ENCODE measurements around the gene TSEN34.
"Not testable (repeated sequence)": the region's sequence is repeated elsewhere in the genome, so short reads cannot be mapped to it uniquely, and the experiment has no call there.

TSEN34 gene

DNA sequence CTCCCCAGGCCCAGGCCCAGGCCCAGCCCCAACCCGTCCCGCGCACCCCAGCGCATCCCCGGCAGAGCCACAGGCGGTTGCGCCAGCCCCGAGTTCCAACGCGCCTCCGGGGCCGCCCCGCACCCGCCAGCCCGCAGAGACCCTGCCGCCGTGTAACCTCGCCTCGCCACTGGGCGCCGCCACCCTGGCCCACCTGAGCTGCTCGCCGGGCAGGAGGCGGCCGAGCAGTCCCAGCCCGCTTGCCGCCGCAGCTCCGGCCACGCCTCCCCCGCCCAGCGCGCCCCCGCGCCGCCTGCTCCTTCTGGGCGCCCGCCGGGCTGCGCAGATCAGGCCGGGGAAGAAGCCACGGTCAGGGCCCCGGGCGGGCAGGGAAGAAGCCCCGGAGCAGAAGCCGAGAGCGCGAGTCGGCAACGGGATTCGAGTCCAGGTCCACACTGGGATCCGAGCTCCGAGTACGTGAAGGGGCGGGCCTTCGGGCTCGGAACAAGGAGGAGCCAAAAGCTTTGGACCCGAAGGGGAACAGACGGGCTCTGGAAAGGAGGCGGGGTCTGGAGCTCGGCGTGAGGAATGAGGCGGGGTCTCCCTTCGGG is 1.9 kb upstream of the TSEN34 start, which contains the start of gene MBOAT7:
Gene MBOAT7, minus strand, starts transcription at position 436 of the 590 bp plus-strand sequence. CDS start 1,072 bp downstream, outside the sequence.
- DNase-seq = no peak

- peak; percentile 100 for DNase-seq
Observed at GRCh38 chr19:54189735-54190502, 1.2 kb upstream of the TSEN34 start.

DNA sequence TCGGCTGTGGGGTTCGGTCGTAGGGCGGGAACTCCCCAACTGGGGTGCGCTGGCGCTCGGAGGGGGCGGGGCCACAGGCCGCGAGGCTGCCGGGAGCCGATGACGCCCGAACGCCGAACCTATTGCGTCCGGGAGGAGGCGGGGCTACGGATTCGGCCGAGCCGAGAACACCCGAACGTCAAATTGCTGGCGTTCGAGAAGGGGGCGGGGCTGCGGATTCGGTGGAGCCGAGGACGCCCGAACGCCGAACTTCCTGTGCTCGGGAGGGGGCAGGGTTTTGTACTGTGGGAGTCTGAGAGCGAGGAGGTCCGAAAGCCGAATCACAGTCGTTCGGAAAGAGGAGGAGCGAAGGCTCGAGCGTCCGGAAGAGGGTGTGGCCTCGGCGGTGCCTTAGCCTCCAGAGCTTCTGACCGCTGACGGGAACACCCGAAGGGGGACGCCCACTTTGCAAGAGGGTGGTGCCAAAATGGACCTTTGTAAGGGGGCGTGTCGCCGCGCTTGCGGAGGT is 551 bp upstream of the TSEN34 start:
- DNase-seq = peak; percentile 100

GRCh38 chr19:54191811-54192453 is 824 bp downstream of the TSEN34 start:
- DNase-seq = no peak

DNA sequence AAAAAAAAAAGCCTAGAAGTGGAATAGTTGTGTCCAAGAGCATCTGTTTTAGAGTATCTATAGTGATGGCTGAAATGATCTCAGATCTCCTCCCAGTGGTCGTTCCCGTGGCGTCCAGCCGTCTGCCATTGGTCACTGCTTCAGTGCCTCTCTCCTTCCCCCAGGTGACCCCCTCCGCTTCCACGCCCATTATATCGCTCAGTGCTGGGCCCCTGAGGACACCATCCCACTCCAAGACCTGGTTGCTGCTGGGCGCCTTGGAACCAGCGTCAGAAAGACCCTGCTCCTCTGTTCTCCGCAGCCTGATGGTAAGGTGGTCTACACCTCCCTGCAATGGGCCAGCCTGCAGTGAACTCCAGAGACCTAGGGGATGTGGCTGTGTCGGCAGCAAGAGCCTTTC is 1.9 kb downstream of the TSEN34 start:
- DNase-seq = no peak

DNA sequence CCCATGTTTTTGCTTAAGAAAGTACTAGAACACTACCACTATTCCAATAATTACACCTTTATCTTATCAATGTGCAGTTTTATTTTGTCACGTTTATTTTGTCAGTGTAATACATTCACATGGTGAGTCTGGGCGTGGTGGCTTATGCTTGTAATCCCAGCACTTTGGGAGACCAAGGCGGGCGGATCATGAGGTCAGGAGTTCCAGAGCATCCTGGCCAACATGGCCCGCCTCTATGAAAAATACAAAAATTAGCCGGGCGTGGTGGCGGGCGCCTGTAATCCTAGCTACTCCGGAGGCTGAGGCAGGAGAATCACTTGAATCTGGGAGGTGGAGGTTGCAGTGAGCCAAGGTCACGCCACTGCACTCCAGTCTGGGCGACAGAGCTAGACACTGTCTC is 3.4 kb downstream of the TSEN34 start:
- DNase-seq = not testable (repeated sequence)

DNA sequence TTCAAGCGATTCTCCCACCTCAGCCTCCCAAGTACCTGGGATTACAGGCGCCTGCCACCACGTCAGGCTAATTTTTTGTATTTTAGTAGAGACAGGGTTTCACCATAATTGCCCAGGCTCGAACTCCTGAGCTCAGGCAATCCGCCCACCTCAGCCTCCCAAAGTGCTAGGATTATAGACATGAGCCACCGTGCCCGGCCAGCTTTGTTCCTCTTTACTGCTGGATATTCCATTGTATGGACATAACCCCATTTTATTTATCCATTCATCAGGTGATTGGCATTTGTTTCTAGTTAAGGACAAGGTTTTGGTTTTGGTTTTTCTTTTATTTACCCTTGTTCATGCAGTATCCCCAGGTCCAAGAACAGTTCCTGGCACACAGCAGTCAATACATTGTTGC is 5.4 kb downstream of the TSEN34 start:
- no peak for DNase-seq

GRCh38 chr19:54197121-54197520 is 6.0 kb downstream of the TSEN34 start:
- DNase-seq = no peak

GRCh38 chr19:54199401-54199800 is 8.3 kb downstream of the TSEN34 start:
- no peak for DNase-seq

DNA sequence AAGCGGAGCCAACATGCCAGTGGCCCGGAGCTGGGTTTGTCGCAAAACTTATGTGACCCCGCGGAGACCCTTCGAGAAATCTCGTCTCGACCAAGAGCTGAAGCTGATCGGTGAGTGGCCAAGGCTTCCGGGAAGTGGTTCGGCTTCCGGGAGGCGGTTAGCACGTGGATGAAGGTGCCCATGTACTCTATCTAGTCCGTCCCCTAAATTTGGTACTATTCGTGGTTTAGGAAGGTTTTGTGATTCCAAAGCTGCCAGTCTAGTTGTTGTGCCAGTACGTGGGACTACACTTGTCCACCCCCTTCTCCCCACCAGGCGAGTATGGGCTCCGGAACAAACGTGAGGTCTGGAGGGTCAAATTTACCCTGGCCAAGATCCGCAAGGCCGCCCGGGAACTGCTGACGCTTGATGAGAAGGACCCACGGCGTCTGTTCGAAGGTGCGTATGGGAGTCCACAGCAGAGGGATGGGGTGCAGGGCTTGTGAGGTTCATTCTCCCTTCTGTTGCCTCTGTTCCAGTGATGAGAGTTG is 10.1 kb downstream of the TSEN34 start:
- DNase-seq = no peak

DNA sequence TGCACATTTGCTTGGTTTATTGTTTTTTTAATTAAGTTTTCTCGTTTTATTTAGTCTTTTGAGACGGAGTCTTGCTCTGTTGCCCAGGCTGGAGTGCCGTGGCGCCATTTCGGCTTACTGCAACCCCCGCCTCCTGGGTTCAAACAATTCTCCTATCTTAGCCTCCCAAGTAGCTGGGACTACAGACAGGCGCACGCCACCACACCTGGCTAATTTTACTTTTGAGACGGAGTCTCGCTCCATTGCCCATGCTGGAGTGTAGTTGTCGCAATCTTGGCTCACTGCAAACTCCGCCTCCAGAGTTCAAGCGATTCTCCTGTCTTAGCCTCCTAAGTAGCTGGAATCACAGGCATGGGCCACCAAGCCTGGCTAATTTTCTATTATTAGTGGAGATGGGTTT is 10.9 kb downstream of the TSEN34 start:
- no peak for DNase-seq

- DNase-seq = no peak
Observed at GRCh38 chr19:54203151-54203611, 12.1 kb downstream of the TSEN34 start.

DNA sequence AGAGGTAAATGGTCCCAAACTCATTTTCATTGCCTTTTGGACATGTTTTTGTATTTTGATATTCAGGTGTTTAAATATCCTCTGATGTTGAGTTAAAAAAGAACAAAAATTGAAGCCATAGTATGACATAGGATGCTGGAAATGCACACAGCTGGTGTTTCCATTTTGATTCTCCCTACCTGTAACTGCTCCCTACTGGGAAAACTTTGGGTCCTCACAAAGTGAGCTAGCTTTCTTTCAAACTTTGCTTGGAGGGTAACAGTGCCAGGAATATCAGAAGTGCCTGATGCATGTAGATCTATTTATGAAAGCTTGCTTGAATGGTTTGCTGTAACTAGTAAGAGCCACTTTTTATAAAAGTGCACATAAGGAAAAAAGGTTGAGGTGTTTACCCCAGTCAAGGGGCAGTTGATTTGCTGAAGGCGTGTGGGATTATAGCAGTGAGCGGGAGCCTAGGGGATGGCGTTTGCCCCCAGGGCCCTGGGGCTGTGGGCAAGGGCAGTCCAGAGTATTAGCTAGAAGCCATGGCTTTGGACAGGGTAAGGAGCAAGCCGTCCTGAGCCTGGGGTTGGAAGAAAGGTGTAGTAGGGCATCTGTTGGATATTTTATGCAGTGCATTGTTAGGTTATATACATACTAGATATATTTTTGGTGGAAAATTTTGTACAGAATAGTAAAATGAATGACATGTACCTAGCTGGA is 13.8 kb downstream of the TSEN34 start:
- DNase-seq = no peak

- DNase-seq = no peak
Observed at GRCh38 chr19:54206030-54206830, 15.1 kb downstream of the TSEN34 start.

GRCh38 chr19:54206831-54207177 is 15.7 kb downstream of the TSEN34 start:
- DNase-seq = no peak

DNA sequence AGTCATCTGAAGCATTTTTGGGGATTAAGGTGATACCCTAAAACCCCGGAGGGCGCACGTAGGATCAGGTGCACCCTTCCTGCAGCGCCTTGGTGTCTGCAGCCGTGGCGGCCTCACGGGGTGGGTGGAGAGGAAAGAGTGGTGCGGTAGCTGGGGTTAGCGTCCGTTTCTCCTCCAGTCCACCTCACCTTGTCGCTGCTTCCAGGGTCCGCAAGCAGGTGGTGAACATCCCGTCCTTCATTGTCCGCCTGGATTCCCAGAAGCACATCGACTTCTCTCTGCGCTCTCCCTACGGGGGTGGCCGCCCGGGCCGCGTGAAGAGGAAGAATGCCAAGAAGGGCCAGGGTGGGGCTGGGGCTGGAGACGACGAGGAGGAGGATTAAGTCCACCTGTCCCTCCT is 16.1 kb downstream of the TSEN34 start:
- not testable (repeated sequence) for DNase-seq

DNA sequence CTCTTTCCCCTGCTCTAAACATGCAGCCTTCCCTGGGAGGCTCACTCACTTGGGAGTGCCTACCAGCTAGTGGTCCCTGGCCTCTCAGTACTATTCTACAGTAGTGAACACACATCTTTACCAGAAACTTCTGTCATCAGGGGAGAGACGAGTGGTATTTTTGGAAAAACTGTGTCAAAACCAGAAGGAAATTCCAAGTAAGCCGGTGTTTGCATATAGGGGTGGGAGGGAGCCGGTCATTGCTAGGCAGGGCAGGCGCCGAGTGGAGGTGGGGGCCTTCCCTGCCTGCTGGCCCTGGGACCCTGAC is 16.5 kb downstream of the TSEN34 start:
- peak; percentile 76 for DNase-seq

DNA sequence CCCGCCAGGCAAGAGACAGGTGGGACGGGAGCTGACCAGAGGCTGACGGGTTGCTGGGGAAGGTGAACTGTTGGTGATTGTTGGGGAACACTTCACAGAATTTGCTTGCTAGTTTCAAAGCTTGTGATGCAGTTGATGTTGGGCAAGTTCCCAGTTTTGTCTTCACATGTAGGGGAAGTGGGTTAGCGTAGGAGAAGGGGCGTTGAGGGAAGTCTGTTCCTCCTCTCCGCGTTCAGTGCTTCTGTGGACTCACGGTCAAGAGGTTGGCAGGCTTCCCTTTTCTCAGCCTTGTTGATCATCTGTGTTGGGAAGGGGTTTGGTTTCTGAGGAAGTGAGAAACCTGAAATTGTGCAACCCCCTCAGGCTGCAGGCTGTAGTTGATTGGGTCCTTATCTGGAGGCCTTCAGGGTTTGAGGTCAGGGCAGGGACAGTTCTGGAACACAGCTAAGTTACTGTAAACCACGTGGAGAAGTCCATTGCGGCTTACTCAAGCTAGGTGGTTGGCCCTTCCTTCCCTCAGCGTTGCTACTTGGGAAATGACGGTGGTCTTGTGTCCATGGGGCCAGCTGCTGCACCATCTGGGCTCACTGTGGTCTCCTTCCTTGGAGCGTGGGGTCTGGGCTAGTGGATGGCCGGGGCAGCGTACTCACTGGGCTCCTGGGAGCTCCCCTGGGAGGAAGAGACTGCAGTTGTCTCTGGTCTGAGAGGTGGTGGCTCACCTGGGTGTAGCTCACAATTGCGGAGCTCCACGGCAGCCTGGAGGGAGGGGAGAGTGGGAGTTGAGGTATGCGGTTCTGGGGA is 17.1 kb downstream of the TSEN34 start:
- DNase-seq = peak; percentile 100

GRCh38 chr19:54208784-54209057 is 17.6 kb downstream of the TSEN34 start:
- no peak for DNase-seq

DNA sequence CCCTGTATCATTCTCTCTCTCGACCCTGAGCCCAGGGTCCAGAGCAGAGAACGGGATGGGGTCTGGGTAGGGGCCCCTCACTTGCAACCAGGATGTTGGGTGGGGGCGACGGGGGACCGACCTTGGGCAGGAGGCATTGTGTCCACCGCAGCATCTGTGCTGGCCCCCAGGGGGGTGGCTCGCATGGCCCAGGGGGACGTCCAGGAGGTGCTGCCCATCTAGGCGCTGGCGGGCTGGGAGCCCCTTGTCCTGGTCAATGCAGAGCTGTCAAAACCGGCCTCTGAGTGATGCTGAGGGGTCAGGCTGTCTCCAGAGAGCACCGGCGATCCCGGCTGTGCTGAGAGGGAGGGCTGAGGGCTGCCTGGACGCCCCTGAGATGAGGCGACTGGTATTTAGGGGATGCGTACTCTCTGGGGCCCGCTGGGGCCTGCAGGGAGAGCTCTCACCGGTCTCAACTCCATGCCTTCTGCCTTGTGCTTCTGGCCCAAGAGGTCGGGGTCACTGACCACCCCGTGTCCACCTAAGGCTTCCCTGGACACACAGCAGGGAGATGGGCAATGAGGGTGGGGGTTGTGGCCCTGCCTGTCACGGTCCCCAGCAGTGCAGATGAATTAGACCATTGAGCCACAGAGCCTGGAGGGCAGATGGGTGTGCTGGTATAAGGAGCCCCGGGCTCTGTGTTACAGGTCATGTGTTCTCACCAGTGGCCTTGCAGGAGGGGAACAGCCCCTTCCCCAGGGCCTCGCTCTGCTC is 18.1 kb downstream of the TSEN34 start:
- DNase-seq = no peak
